A549 (cell line): Measurements from ENCODE around the gene PRKD1.
"Not testable (repeated sequence)": the region's sequence is repeated elsewhere in the genome, so short reads cannot be mapped to it uniquely, and the experiment has no call there.

Source experiments
- PHF8 ChIP-seq: fragments of 200-600 bp; sonication (generic); IDR thresholded peaks from 2 replicates; pipeline ENCODE4 v1.6.1; 2016; ENCODE audit warnings: low read depth, mild to moderate bottlenecking, antibody characterized with exemption, moderate library complexity, borderline replicate concordance
- RNF2 ChIP-seq: fragments of 200-600 bp; sonication (generic); IDR thresholded peaks from 2 replicates; pipeline ENCODE4 v1.6.1; 2016; ENCODE audit warnings: low read depth, mild to moderate bottlenecking, antibody characterized with exemption, moderate library complexity, borderline replicate concordance
- TF ChIP-seq, protein P1 (sequence below): fragments of 200-600 bp; sonication (generic); IDR thresholded peaks from 2 replicates; pipeline ENCODE4 v1.6.1; 2016; ENCODE audit warnings: antibody characterized with exemption, mild to moderate bottlenecking, moderate library complexity
- TF ChIP-seq, protein P2 (sequence below): fragments of >200 bp; sonication (Bioruptor Twin); formaldehyde crosslinking; IDR thresholded peaks from 3 replicates; pipeline ENCODE4 v1.5.1; 2016
- TF ChIP-seq, protein P3 (sequence below): fragments of >200 bp; sonication (Bioruptor Twin); formaldehyde crosslinking; IDR thresholded peaks from 3 replicates; pipeline ENCODE4 v1.6.1; 2016

DNA sequence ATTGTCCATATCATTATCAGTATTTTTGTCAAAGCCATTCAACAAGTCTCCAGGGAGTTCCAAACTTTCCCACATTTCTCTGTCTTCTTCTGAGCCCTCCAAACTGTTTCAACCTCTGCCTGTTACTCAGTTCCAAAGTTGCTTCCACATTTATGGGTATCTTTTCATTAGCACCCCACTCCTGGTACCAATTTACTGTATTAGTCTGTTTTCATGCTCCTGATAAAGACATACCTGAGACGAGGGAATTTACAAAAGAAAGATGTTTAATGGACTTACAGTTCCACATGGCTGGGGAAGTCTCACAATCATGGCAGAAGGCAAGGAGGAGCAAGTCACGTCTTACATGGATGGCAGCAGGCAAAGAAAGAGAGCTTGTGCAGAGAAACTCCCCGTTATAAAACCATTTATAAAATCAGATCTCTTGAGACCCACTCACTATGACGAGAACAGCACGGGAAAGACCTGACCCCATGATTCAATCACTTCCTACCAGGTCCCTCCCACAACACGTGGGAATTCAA lies 87.2 kb downstream of the PRKD1 start:
- not testable (repeated sequence) for TF ChIP-seq PHF8, RNF2
- TF ChIP-seq, protein P1, sequence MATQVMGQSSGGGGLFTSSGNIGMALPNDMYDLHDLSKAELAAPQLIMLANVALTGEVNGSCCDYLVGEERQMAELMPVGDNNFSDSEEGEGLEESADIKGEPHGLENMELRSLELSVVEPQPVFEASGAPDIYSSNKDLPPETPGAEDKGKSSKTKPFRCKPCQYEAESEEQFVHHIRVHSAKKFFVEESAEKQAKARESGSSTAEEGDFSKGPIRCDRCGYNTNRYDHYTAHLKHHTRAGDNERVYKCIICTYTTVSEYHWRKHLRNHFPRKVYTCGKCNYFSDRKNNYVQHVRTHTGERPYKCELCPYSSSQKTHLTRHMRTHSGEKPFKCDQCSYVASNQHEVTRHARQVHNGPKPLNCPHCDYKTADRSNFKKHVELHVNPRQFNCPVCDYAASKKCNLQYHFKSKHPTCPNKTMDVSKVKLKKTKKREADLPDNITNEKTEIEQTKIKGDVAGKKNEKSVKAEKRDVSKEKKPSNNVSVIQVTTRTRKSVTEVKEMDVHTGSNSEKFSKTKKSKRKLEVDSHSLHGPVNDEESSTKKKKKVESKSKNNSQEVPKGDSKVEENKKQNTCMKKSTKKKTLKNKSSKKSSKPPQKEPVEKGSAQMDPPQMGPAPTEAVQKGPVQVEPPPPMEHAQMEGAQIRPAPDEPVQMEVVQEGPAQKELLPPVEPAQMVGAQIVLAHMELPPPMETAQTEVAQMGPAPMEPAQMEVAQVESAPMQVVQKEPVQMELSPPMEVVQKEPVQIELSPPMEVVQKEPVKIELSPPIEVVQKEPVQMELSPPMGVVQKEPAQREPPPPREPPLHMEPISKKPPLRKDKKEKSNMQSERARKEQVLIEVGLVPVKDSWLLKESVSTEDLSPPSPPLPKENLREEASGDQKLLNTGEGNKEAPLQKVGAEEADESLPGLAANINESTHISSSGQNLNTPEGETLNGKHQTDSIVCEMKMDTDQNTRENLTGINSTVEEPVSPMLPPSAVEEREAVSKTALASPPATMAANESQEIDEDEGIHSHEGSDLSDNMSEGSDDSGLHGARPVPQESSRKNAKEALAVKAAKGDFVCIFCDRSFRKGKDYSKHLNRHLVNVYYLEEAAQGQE, result not testable (repeated sequence)
- TF ChIP-seq, protein P2, sequence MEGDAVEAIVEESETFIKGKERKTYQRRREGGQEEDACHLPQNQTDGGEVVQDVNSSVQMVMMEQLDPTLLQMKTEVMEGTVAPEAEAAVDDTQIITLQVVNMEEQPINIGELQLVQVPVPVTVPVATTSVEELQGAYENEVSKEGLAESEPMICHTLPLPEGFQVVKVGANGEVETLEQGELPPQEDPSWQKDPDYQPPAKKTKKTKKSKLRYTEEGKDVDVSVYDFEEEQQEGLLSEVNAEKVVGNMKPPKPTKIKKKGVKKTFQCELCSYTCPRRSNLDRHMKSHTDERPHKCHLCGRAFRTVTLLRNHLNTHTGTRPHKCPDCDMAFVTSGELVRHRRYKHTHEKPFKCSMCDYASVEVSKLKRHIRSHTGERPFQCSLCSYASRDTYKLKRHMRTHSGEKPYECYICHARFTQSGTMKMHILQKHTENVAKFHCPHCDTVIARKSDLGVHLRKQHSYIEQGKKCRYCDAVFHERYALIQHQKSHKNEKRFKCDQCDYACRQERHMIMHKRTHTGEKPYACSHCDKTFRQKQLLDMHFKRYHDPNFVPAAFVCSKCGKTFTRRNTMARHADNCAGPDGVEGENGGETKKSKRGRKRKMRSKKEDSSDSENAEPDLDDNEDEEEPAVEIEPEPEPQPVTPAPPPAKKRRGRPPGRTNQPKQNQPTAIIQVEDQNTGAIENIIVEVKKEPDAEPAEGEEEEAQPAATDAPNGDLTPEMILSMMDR, result not testable (repeated sequence)
- TF ChIP-seq, protein P3, sequence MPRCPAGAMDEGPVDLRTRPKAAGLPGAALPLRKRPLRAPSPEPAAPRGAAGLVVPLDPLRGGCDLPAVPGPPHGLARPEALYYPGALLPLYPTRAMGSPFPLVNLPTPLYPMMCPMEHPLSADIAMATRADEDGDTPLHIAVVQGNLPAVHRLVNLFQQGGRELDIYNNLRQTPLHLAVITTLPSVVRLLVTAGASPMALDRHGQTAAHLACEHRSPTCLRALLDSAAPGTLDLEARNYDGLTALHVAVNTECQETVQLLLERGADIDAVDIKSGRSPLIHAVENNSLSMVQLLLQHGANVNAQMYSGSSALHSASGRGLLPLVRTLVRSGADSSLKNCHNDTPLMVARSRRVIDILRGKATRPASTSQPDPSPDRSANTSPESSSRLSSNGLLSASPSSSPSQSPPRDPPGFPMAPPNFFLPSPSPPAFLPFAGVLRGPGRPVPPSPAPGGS, result not testable (repeated sequence)
